GM18508 (cell line): ENCODE measurements around the gene RBX1.
"Not testable (repeated sequence)": the region's sequence is repeated elsewhere in the genome, so short reads cannot be mapped to it uniquely, and the experiment has no call there.

Experiments
- ATAC-seq: cut with Tn5 transposase; IDR thresholded peaks from one replicate; pipeline ENCODE4 v1.9.1; 2021; ENCODE audit warnings: moderate number of reproducible peaks; ENCODE audit not compliant: insufficient read depth, unreplicated experiment

The RBX1 gene

GRCh38 chr22:40967111-40967760 is 16.1 kb downstream of the RBX1 start:
- no peak for ATAC-seq

GRCh38 chr22:40972587-40972986 is 21.4 kb downstream of the RBX1 start:
- ATAC-seq, result no peak

GRCh38 chr22:40973144-40973543 is 22.0 kb downstream of the RBX1 start:
- ATAC-seq, result no peak

- no peak for ATAC-seq
Measured at GRCh38 chr22:40975366-40975765, 24.2 kb downstream of the RBX1 start.

GRCh38 chr22:40976866-40977700 is 25.9 kb downstream of the RBX1 start:
- ATAC-seq, result no peak

- no peak for ATAC-seq
Measured at GRCh38 chr22:40979198-40979597, 28.0 kb downstream of the RBX1 start.

- no peak for ATAC-seq
Measured at GRCh38 chr22:40979871-40980270, 28.7 kb downstream of the RBX1 start.

GRCh38 chr22:40982482-40983385 is 31.6 kb downstream of the RBX1 start:
- ATAC-seq, result no peak

GRCh38 chr22:40991298-40991697 is 40.1 kb downstream of the RBX1 start:
- ATAC-seq, result no peak

- no peak for ATAC-seq
Measured at GRCh38 chr22:40995821-40996220, 44.6 kb downstream of the RBX1 start.

- ATAC-seq, result no peak
Measured at GRCh38 chr22:40997520-40997919, 46.3 kb downstream of the RBX1 start.

- no peak for ATAC-seq
Measured at GRCh38 chr22:41000040-41000565, 48.9 kb downstream of the RBX1 start.

- no peak for ATAC-seq
Measured at GRCh38 chr22:41000941-41001721, 50.0 kb downstream of the RBX1 start.

- ATAC-seq, result no peak
Measured at GRCh38 chr22:41001722-41002122, 50.5 kb downstream of the RBX1 start.

GRCh38 chr22:41002386-41002785 is 51.2 kb downstream of the RBX1 start:
- ATAC-seq, result not testable (repeated sequence)

GRCh38 chr22:41003066-41003465 is 51.9 kb downstream of the RBX1 start:
- ATAC-seq, result no peak

GRCh38 chr22:41003976-41004375 is 52.8 kb downstream of the RBX1 start:
- no peak for ATAC-seq

GRCh38 chr22:41009222-41009948 is 58.2 kb downstream of the RBX1 start:
- ATAC-seq, result no peak

- no peak for ATAC-seq
Measured at GRCh38 chr22:41015003-41015402, 63.8 kb downstream of the RBX1 start.
